IMR-90 (cell line): Measurements from ENCODE around the gene CRYBA2. TPM values are rescaled to one million over a fixed set of nuclear protein-coding genes. Genes with fewer than 3 reads are reported as not detected.

Source experiments
- ATAC-seq: fragments of 200-7000 bp; cut with Tn5 transposase; 2 replicates; pipeline ENCODE4 v1.9.1; 2020; ENCODE audit warnings: low read depth, mild to moderate bottlenecking, moderate library complexity
- BruUV-seq: library from RNA; stranded (reverse); fragments of 400-500 nt; replicated peaks from 2 replicates; lab custom pipeline; 2021; lab: Mats Ljungman, UMichigan
- CTCF ChIA-PET: fragments of 300-600 bp; formaldehyde crosslinking; extraction: SDS; loops from one replicate; lab custom pipeline; 2021; ENCODE audit warnings: antibody characterized with exemption; lab: Yijun Ruan, JAX
- POLR2A ChIA-PET: fragments of 300-600 bp; sonication (Branson Sonifier 250); formaldehyde crosslinking; loops from one replicate; lab custom pipeline; 2022; ENCODE audit warnings: antibody characterized with exemption; ENCODE audit not compliant: unreplicated experiment; lab: Charles Lee
- DNase-seq: peaks from one replicate; pipeline ENCODE4 v3.0.0; 2013
- H2AFZ ChIP-seq: replicated peaks from 2 replicates; pipeline ENCODE3; 2013; ENCODE audit warnings: low read length, mild to moderate bottlenecking; ENCODE audit not compliant: poor library complexity
- H2AK5ac ChIP-seq: 2 replicates; pipeline ENCODE4 v1.6.1; 2013; ENCODE audit warnings: low read depth, low read length, inconsistent platforms
- H2AK9ac ChIP-seq: replicated peaks from 2 replicates; pipeline ENCODE3; 2013; ENCODE audit warnings: mild to moderate bottlenecking, low read depth, low read length, moderate library complexity; ENCODE audit not compliant: poor library complexity
- H2BK120ac ChIP-seq: 2 replicates; pipeline ENCODE4 v1.6.1; 2013; ENCODE audit warnings: low read depth, low read length, inconsistent platforms
- H2BK15ac ChIP-seq: 3 replicates; pipeline ENCODE4 v1.6.1; 2013; ENCODE audit warnings: low read depth, low read length, inconsistent platforms
- H2BK20ac ChIP-seq: 2 replicates; pipeline ENCODE4 v1.6.1; 2013; ENCODE audit warnings: low read depth, mild to moderate bottlenecking, inconsistent platforms, low read length, moderate library complexity
- H2BK5ac ChIP-seq: 2 replicates; pipeline ENCODE4 v1.6.1; 2013; ENCODE audit warnings: mild to moderate bottlenecking, low read depth, low read length, inconsistent platforms; ENCODE audit not compliant: poor library complexity, severe bottlenecking
- H3K14ac ChIP-seq: replicated peaks from 2 replicates; pipeline ENCODE4 v1.6.1; 2013; ENCODE audit warnings: low read depth, low read length, inconsistent platforms
- H3K18ac ChIP-seq: 2 replicates; pipeline ENCODE4 v1.6.1; 2013; ENCODE audit warnings: low read depth, low read length, control low read depth
- H3K23ac ChIP-seq: 2 replicates; pipeline ENCODE4 v1.6.1; 2013; ENCODE audit warnings: low read depth, low read length, inconsistent platforms
- H3K27ac ChIP-seq: 2 replicates; pipeline ENCODE4 v1.5.1; 2013; ENCODE audit warnings: mild to moderate bottlenecking, control low read depth, low read length; ENCODE audit not compliant: insufficient read depth
- H3K27me3 ChIP-seq: 2 replicates; pipeline ENCODE4 v1.6.1; 2013; ENCODE audit warnings: low read length; ENCODE audit not compliant: control insufficient read depth, insufficient read depth
- H3K36me3 ChIP-seq: 2 replicates; pipeline ENCODE4 v1.6.1; 2013; ENCODE audit warnings: low read length, mixed read lengths; ENCODE audit not compliant: control insufficient read depth, insufficient read depth
- H3K4ac ChIP-seq: 2 replicates; pipeline ENCODE4 v1.6.1; 2013; ENCODE audit warnings: low read depth, low read length, inconsistent platforms
- H3K4me1 ChIP-seq: 2 replicates; pipeline ENCODE4 v1.6.1; 2013; ENCODE audit warnings: low read length, mixed read lengths; ENCODE audit not compliant: control insufficient read depth, insufficient read depth
- H3K4me2 ChIP-seq: 2 replicates; pipeline ENCODE4 v1.6.1; 2013; ENCODE audit warnings: low read depth, mild to moderate bottlenecking, control low read depth, low read length, moderate library complexity
- H3K4me3 ChIP-seq: 2 replicates; pipeline ENCODE4 v1.5.1; 2013; ENCODE audit warnings: low read depth, mild to moderate bottlenecking, control low read depth, low read length, moderate library complexity; ENCODE audit not compliant: insufficient read depth
- H3K56ac ChIP-seq: 2 replicates; pipeline ENCODE4 v1.6.1; 2013; ENCODE audit warnings: low read length, inconsistent platforms; ENCODE audit not compliant: insufficient read depth; ENCODE audit errors: extremely low read depth
- H3K79me1 ChIP-seq, 2 experiments: 2 replicates each; pipeline ENCODE4 v1.6.1; 2013; ENCODE audit warnings: low read length in 2 of 2, inconsistent platforms in 1 of 2, low read depth in 1 of 2
- H3K9ac ChIP-seq: 2 replicates; pipeline ENCODE4 v1.6.1; 2013; ENCODE audit warnings: low read depth, low read length, control low read depth
- H3K9me1 ChIP-seq: 2 replicates; pipeline ENCODE4 v1.6.1; 2013; ENCODE audit warnings: low read length, inconsistent platforms; ENCODE audit not compliant: insufficient read depth
- H3K9me3 ChIP-seq: 2 replicates; pipeline ENCODE4 v1.6.1; 2013; ENCODE audit warnings: low read length; ENCODE audit not compliant: control insufficient read depth, insufficient read depth
- H4K20me1 ChIP-seq: 2 replicates; pipeline ENCODE4 v1.6.1; 2013; ENCODE audit warnings: low read length, inconsistent platforms; ENCODE audit not compliant: insufficient read depth
- H4K5ac ChIP-seq: 2 replicates; pipeline ENCODE4 v1.6.1; 2013; ENCODE audit warnings: mild to moderate bottlenecking, low read depth, low read length, control low read depth
- H4K8ac ChIP-seq, 2 experiments: 2 replicates each; pipeline ENCODE4 v1.6.1; 2013; ENCODE audit warnings: low read depth in 2 of 2, low read length in 2 of 2, control low read depth in 1 of 2, inconsistent platforms in 1 of 2
- H4K91ac ChIP-seq: 2 replicates; pipeline ENCODE4 v1.6.1; 2013; ENCODE audit warnings: low read depth, low read length, inconsistent platforms; ENCODE audit not compliant: insufficient read depth
- CHD1 ChIP-seq: IDR thresholded peaks from 2 replicates; pipeline ENCODE4 v1.6.1; 2012; ENCODE audit warnings: low read depth, low read length, improper control_type of control experiment
- MAFK ChIP-seq: IDR thresholded peaks from 2 replicates; pipeline ENCODE4 v1.6.1; 2012; ENCODE audit warnings: low read depth, low read length, improper control_type of control experiment
- WGBS, 2 experiments: methylation state at CpG; one replicate each; pipeline versions ENCODE4 v1.1.5 to v1.1.7; 2013; ENCODE audit warnings: missing lambda C conversion rate in 2 of 2; ENCODE audit not compliant: insufficient read length in 1 of 2; ENCODE audit errors: extremely low coverage in 2 of 2; 5-methylcytosine and 5-hydroxymethylcytosine counted together
- dilution Hi-C: fragments of 300-500 bp; cut with HindIII; formaldehyde crosslinking; loops from one replicate; pipeline ENCODE4 v1.14.3; 2018; ENCODE audit warnings: low sequenced_read_pairs; ENCODE audit not compliant: unreplicated experiment
- in situ Hi-C: fragments of 300-500 bp; cut with MboI; formaldehyde crosslinking; loops from 3 replicates; pipeline ENCODE4 v1.14.3; 2019; ENCODE audit warnings: low sequenced_read_pairs, inconsistent platforms, mixed read lengths
- intact Hi-C: fragments of 100-400 bp; cut with micrococcal nuclease; formaldehyde crosslinking; loops from 2 replicates; pipeline ENCODE4 v1.10.0; 2022
- polyA plus RNA-seq, 3 experiments: library from polyadenylated mRNA; depleted of rRNA; stranded (reverse); fragments of >200 nt; gene quantifications; 2 replicates each; pipeline ENCODE4 v1.2.3, GENCODE V29; 2012; ENCODE audit warnings: low replicate concordance in 1 of 3
- total RNA-seq: library from RNA; depleted of rRNA; stranded (reverse); fragments of >200 nt; gene quantifications from 2 replicates; pipeline ENCODE4 v1.2.3, GENCODE V29; 2012

Gene CRYBA2
- total and polyA plus RNA-seq, 2 of the 4 experiments (the other 2 are of a cell fraction): not detected

GRCh38 chr2:218952160-218952559, 41.1 kb downstream of the CRYBA2 start:
- no peak overlapping the region for H2BK15ac ChIP-seq
- H3K4me2 ChIP-seq: no peak overlapping the region
- TF ChIP-seq MAFK (peak; percentile 73), CHD1 (no peak)
- no peak overlapping the region for H3K18ac ChIP-seq
- H3K4me3 ChIP-seq: no peak overlapping the region
- H3K23ac ChIP-seq: no peak overlapping the region
- H3K79me1 ChIP-seq: no peaks in the 10 kb centered on the region
- H3K27me3 ChIP-seq: peaks cover 47% of the 10 kb centered on the region
- no peak overlapping the region for H4K8ac ChIP-seq
- H3K9me1 ChIP-seq: no peaks in the 10 kb centered on the region
- no peak overlapping the region for H3K56ac ChIP-seq
- H3K9ac ChIP-seq: no peak overlapping the region
- no peaks in the 10 kb centered on the region for H4K20me1 ChIP-seq
- BruUV-seq: no TSS peak
- no peak overlapping the region for H3K4ac ChIP-seq
- H3K36me3 ChIP-seq: no peaks in the 10 kb centered on the region
- intact Hi-C loops: no loop called here
- CTCF ChIA-PET: interaction anchor here (0.6 kb wide), 1 partner anchor 24 kb away, joined by 3 read pairs; no protein-coding TSS in a partner anchor
- no peak overlapping the region for H2AFZ ChIP-seq
- H4K91ac ChIP-seq: no peak overlapping the region
- H2BK20ac ChIP-seq: no peak overlapping the region
- H2BK5ac ChIP-seq: no peak overlapping the region
- H2AK5ac ChIP-seq: no peak overlapping the region
- H3K14ac ChIP-seq: no peak overlapping the region
- no peak for ATAC-seq
- WGBS, 2 experiments: no CpG with 5 or more reads among the region's 7 CpGs
- dilution Hi-C loops: no loop called here
- H2AK9ac ChIP-seq: no peak overlapping the region
- no peaks in the 10 kb centered on the region for H3K9me3 ChIP-seq
- no peak overlapping the region for H2BK120ac ChIP-seq
- H3K4me1 ChIP-seq: no peaks in the 10 kb centered on the region
- POLR2A ChIA-PET: no interaction called here
- no peak for DNase-seq
- in situ Hi-C loops: no loop called here
- H3K27ac ChIP-seq: no peak overlapping the region
- H4K5ac ChIP-seq: no peak overlapping the region
